Measurements from ENCODE around the gene JOSD1.

The JOSD1 gene

DNA sequence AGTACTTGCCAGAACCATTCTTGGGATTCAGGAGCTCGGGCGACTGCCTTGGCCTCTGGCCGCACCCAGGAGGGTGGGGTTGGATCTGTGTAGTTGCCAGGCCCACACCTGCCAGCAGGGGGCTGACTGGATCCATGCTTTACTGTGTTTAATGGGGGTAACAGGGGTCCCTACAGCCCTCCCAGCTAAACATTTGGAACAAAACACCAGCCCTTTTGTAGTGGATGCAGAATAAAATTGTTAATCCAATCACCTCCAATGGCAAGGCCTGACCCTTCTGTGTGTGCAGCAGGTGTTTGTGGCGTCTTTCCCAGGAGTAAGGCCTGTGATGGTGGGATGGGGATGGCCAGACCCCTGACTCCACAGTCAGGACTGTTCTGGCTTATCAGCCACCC lies 32.6 kb upstream of the JOSD1 start:
- peak; percentile 28 for DNase-seq

GRCh38 chr22:38732251-38732815 lies 31.6 kb upstream of the JOSD1 start:
- no peak for DNase-seq

GRCh38 chr22:38731703-38732161 lies 31.0 kb upstream of the JOSD1 start:
- DNase-seq = no peak

- DNase-seq = no peak
Observed at GRCh38 chr22:38730411-38730871, 29.7 kb upstream of the JOSD1 start.

GRCh38 chr22:38729946-38730345 lies 29.2 kb upstream of the JOSD1 start:
- no peak for DNase-seq

GRCh38 chr22:38728871-38729796 lies 28.4 kb upstream of the JOSD1 start:
- peak; percentile 18 for DNase-seq

GRCh38 chr22:38727530-38728451 lies 27.0 kb upstream of the JOSD1 start:
- DNase-seq = no peak

DNA sequence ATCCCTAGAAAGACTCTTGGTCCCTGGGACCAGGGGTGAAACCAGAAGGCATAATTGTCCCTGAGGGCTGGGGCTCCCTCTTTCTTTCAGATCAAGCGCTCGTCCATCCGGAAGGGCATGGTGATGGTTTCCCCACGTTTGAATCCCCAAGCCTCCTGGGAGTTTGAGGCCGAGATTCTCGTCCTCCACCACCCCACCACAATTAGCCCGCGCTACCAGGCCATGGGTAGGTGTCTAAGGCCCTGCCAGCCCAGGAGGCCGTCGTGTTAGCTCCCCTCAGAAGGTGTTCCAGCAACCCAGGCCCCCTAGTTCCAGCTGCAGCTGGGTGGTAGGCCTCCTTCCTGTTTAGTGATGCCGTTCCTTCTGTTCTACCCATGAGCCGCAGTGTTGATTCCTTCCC lies 26.4 kb upstream of the JOSD1 start:
- DNase-seq = no peak

DNA sequence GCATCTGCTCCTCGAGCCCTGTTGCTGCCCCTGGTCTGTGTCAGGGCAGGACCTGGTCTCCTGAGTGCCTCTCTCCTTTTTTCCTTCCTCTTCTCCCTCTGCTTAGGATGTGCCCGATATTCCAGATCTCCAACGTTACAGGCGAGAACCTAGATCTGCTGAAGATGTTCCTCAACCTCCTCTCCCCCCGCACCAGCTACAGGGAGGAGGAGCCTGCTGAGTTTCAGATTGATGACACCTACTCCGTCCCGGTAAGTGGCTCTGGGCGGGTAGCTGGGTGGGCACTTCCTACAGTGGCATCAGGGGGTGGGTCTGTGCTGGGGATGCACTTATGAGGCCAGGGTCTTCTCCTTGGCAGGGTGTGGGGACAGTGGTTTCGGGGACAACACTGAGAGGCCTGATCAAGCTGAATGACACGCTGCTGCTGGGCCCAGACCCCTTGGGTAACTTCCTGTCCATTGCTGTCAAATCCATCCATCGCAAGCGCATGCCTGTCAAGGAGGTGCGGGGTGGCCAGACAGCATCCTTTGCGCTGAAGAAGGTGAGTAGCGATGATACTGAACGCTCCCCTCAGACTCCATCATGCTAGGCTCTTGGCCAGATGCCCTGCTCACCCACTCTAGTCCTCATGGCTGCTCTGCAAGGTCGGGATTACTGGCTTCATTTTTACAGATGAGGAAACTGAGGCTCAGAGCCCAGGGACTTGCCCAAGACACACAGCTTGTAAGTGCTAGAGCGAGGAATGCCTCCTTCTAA lies 25.3 kb upstream of the JOSD1 start:
- DNase-seq = no peak

DNA sequence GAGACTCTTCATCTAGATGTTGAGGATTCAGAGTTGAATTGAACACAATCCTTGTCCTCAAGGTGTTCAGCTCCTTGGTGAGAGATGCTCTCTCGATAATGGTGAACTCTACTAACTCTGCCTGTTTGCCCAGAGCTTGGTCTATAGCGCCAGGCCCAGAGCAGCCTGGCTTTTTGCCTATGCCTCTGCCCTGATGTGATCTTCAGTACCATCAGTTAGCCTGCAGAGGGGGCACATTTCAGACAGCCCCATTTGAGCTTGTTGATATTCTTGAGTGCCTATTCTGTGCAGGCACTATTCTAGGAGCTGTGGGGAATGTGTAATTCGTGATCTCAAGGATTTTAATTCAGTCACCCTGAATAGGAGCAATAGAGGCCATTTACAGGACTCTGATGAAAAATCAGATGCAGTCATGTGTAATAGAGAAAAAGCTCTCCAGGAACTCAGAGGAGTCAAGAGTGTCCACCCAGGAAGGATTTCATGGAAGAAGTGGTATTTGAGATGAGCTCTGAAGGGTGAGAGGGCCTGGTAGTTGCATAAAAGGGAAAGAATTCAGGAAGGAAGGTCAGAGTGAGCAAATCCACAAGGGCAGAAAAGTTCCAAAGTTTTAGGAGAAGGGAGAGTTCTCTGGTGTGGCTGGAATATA lies 24.3 kb upstream of the JOSD1 start:
- DNase-seq = peak; percentile 49

DNA sequence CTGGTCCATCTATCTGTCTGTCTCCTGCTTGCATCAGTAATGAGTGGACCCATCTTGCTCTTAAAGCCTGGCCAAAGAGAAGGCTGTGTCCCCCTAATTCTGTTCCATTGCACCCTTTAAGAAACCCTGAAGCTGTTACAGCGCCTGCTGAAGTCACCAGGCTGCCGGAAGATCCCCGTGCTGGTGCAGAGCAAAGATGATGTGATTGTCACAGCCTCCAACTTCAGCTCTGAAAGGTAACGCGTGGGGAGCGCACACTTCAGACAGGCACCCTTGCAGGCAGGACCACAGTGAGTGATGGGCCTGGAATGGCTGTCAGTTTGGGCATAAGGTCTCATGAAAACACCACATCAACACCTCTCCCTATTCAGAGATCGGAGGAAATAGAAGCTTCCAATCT lies 23.4 kb upstream of the JOSD1 start:
- no peak for DNase-seq

DNA sequence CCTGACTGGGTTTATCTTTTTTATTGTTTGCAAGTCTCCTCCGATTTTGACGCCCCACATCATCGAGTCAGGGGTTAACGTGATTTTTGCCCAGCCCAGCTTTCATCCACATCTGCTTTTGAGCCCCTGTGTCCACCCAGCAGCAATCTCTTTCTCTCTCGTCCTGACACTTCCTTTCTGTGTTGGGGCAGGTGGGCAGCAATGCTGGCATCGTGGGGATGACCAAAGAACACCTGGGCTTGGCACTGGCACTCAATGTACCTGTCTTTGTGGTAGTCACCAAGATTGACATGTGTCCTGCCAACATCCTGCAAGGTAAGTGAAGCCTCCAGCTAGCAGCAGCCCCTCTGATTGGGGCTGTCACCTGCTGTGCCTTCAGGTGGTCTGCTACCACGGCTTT lies 20.8 kb upstream of the JOSD1 start:
- no peak for DNase-seq

DNA sequence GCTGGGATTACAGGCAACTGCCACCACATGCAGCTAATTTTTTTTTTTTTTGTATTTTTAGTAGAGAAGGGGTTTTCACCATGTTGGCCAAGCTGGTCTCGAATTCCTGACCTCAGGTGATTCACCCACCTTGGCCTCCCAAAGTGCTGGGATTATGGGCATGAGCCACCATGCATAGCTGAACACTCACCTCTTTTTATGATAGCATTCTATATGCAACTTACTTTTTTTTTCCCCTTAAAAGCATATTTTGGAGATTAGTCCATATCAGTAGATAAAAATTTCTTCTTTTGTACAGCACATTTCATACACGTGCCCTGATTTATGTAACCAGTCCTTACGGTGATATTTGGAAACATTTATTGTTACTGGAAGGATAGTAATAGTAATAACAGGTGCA lies 19.6 kb upstream of the JOSD1 start:
- DNase-seq = no peak

- no peak for DNase-seq
Observed at GRCh38 chr22:38719196-38719595, 18.5 kb upstream of the JOSD1 start.

DNA sequence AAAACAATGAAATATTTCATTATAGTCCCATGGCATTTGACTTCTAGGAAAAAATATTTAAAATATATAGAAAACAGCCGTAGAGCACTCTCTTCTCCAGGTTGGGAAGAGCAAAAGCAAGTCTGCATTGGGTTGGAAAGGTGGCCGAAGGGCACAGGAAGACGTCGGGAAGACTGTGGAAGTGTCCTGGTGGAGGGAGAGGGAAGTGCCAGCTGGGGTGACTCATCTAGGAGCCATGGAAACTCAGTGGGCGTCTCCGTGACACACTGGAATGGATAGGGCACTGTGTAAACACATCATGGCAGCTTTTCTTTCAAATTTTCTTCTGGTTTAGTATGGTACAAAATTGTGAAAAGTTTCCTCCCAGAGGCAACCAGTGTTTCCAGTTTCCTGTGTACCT lies 17.7 kb upstream of the JOSD1 start:
- DNase-seq = peak; percentile 85

DNA sequence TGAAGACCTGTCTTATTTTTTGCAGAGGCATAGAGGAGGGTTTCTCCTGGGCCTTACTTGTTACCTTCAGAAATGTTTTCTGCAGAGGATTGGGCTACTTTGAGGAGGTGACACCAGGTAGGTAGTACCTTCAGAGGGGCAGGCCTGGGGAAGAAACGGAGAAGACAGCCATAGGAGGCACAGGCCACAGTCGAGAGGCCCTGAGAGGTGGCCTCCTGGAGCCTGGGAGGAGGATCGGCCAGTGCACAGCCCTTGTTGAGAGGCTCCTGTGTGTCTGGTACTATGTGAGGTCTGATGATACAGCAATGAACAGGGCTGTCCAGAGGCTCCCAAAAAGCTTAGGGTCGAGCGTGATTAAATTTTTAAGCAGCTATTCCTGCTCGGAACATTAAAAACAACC lies 16.5 kb upstream of the JOSD1 start:
- DNase-seq = no peak

DNA sequence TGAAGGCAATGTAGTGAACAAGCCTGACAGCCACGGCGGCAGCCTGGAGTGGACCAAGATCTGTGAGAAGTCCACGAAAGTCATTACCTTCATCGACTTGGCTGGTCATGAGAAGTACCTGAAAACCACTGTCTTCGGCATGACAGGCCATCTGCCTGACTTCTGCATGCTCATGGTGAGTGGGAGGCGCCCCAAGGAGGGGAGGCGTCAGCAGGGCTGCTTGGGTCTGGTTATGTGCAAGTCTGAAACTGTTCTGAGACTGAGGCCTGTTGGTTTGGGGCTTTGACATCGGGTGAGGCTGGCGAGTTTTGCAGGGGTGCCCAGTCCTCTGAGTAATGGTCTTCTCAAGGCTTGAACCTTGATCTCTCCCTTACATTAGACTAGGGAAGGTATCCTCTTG lies 16.1 kb upstream of the JOSD1 start:
- no peak for DNase-seq

GRCh38 chr22:38716271-38716670 lies 15.5 kb upstream of the JOSD1 start:
- DNase-seq = no peak

- DNase-seq = no peak
Observed at GRCh38 chr22:38715852-38716251, 15.1 kb upstream of the JOSD1 start.

DNA sequence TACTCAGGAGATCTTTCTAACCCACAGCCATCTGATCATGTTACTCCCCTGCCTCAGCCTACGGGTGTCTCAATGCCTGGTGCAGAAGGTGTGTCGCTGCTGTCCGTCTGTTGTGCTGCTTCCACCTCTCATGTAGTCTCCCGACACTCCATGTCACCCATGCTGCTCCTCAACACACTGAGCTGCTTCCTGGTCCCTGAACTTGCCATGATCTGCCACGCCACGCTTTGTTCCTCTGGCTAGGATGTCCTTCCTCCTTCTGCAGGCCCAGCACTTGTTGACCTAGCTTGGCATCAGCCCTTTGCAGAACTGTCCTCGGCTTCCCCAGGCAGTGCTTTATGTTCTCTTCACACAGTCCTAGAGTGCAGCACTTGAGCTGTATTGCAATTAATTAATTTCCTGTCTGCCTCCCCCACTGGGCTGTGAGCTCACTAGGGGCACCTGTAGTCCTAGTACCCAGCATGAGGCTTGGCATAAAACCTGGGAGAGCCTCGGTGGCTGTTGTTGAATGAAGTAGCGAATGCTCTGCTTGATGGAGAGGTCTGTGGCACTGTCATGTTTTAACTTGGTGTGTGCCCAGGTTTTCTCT lies 14.5 kb upstream of the JOSD1 start:
- no peak for DNase-seq

- no peak for DNase-seq
Observed at GRCh38 chr22:38713921-38714320, 13.2 kb upstream of the JOSD1 start.
